HG03025 (cell line): Measurements from ENCODE around the gene GSTO2.

ENCODE experiments used
- ATAC-seq: cut with Tn5 transposase; IDR thresholded peaks from one replicate; pipeline ENCODE4 v1.9.1; 2021; ENCODE audit warnings: mild to moderate bottlenecking, moderate library complexity; ENCODE audit not compliant: unreplicated experiment, low FRiP score

Gene GSTO2

GRCh38 chr10:104323760-104324201 is 54.8 kb downstream of the GSTO2 start:
- ATAC-seq: no peak

DNA sequence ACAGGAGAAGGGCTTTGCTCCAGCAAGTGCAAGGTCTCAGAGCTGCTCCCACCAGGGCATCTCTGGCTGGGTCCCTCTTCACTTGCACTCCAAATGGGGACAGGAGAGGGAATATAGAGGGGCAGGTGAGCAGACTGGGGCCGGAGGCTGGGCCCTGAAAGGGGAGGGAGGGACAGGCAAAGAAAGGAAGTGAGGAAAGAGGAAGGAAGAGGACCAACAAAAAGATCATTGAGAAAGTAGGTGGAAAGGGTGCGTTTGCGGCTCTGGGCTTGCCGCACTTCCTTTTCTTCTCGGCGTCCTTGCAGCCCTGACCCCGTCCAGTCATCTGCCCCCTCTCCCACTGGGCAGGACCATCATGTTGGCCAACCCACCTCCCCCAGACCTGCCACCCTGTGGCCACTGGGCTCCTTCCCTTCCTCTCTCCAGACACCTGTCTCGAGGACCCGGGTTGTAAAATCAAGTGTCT is 55.3 kb downstream of the GSTO2 start:
- no peak for ATAC-seq

- no peak for ATAC-seq
Observed at GRCh38 chr10:104324931-104325330, 55.9 kb downstream of the GSTO2 start.

DNA sequence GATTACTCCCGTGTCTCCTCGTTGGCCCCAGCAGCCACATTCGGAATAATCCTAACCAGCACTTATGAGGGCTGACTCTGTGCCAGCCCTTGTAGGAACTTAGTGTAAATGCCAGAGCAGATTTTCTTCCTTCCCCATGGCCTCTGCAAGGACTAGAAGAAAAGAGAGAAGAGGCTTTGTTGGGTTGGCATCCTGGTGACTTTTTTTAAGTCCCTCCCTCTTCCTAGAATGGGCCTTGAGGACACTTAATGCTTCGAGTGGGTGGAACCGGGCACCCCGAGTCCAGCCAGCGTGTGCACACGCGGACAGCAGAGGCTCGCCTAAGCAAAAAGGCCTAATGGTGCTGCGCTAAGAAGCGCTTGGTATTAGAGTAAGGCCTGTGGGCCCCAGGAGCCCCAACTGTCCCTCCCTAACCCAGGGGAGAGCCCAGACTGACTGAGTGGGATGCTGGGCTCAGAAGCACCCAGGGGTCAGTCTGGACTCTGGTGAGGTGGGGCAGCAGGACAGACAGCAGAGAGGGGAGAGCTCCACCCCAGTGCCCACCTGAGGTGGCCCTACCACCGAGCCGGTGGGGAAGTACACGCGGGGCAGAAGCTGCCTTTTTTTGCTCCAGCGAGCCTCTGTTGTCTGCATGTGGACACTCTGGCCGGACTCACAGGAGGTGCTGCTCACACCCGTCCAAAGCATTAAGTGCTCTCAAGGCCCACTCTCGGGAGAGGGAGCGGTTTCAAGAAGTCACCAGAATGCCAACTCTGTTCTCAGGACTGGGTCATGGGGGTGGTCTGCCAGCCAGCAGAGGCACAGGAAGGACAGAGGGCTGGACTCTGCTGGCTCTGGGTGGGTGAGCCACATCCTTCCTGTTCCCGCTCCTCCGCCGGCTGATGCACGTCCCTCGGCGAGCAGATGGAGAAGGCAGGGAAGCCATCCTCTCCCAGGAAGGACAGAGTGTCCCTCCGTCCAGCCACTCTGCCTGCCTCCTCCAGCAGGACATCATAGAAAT is 56.8 kb downstream of the GSTO2 start:
- ATAC-seq: no peak

GRCh38 chr10:104326991-104327610 is 58.1 kb downstream of the GSTO2 start:
- ATAC-seq: no peak

DNA sequence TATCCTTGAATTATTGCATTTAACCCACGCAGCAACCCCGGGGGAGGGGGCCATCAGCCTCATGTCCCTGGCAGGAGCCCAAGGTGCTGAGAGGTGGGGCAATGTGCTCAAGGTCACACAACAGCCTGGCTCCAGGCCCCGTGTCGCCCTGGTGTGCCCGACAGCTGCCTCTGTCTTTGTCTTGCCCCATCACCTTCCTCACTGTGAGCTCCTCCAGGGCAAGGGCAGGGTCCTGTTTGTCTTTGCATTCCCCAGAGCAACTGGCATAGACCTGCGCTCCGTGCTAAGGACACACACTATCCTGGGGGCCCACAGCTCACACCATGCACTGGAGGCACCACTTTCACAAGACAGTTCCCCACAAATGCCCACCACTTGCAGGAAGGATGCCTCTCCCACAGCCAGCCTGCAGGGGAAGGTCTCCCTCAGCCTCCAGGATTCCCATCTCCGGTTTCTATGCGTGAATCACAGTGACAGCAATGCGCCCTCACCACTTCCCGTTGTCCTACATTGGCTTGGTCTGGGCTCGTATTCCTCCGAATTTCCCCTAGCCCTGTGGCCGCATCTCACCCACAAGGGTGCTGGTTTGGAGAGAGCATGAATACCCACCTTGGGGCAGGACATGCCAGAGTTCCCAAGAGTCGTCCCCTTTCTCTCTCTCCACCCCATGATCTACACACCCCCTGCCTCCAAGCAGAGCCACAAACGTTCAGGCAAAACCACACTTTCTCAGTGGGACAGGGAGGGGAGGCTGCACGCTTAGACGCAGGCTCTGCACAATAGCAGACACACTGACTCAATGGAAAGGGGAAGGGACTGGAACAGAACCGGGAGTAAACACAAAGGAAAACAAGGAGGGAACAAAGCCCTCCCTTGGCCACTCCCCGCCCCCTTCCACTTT is 59.0 kb downstream of the GSTO2 start:
- no peak for ATAC-seq

- ATAC-seq: no peak
Observed at GRCh38 chr10:104328646-104328895, 59.6 kb downstream of the GSTO2 start.

GRCh38 chr10:104328896-104329710 is 60.1 kb downstream of the GSTO2 start:
- ATAC-seq: no peak

DNA sequence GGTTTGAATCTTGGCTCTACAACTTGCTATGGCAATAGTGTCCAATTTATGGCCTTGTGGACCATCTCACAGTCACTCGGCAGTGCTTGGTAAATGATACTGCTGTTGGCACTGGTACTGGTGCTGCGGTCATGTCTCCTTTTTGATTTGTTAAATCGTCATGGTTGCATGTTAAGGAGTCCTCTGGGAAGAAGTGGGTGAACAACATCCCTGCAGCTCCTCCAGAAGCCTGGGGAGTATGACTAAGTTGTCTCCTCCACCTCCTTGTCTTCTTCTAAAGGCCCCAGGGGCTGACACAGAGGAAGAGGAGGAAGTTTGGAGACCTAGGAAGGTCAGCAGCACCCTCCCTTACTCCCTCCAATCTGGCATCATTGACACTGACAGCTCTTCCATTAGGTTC is 60.8 kb downstream of the GSTO2 start:
- no peak for ATAC-seq

- ATAC-seq: no peak
Observed at GRCh38 chr10:104330168-104331110, 61.5 kb downstream of the GSTO2 start.

DNA sequence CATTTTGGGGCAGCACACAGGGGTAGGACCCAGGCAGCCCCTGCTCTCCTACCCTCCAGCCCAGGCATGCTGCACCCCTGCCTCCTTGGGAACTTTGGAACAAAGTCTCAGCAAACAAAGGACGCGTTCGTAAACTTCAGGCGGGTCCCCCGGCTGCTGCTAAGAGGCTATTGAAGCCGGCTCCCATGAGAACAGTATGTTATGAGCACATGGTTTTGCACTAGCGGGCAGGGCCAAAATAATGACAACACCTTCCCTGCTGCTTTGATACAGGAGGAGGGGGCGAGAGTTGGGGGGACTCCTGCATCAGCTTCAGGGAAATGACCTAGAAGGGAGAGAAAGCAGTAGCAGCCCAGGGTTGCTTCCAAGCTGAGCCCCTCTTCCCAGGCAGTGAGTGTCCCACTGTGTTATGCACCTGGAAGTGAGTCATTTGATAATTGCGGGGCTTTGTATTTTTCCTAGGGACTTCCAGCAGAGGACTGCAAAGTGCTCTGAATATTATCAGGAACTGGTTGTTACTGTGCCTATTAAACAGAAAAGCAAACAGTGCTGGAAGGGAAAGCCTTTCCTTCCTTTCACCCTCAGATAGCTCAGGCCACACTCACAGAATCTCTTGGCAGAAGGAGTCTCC is 62.3 kb downstream of the GSTO2 start:
- no peak for ATAC-seq

DNA sequence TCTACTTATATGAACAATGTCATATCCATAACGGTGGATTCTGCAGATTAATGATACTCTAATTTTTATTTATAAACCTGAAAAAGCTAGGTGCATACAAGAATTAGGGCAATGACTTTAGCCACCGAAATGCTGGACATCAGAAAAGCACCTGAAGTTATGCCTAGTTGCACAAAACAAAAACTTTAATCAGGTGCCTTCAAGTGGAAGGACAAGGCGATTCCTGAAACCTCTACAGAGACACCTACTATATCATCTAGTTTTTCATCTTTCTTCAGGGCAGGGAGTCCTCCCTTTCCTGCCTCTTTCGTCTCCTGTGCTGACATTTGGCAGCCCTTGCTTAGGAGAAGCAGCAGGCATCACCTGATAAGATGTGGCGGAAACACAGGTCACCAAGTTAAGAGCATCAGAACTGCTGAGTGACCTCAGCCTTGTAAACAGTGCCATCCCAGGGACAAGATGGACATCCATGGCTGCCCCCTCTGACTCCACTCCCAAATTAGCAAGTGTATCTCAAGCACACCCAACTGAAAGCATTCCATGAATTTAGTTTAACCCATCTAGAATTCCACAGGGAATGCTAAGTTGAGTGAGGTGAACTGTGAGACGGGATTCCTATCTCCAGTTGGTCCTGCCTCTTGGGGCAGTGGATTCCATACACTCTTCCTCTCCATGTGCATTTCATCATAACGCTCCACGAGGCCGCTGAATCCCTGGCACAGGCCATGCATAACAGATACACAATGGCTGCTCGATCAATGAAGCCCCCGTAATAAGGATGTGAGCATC is 63.5 kb downstream of the GSTO2 start:
- no peak for ATAC-seq

DNA sequence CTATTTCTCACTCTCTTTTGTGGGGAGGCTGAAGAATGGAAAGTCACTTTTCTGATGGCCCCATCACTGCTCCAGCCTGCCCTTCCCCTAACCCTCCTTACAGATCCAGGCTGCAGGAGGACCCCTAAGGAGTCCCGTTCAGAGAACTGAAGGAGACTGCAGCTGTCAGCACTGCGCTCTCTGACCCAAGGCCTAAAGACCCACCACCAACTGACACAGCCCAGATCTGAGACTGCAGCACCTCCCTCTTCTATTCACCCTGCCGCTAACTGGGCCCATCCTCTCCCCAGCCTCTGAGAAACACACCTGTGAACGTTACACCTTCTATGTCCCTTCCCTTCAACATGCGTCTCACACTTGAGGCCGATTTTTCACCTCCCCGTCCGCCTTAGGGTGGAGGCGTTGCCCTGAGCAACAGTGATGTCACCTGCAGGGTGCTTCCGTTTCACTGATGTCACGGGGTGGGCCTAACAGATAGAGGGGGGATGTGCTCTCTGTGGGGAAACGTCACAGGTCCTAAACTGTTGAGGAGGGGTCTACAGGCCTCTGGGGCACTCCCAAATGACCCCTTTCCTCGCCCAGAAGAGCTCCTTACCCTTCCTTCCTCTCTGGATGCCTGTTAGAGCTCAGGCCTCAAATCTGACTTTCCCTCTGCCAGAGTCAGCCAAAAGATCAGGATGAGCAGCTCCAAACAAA is 64.2 kb downstream of the GSTO2 start:
- no peak for ATAC-seq

GRCh38 chr10:104333728-104334373 is 64.9 kb downstream of the GSTO2 start:
- no peak for ATAC-seq

- ATAC-seq: no peak
Observed at GRCh38 chr10:104334561-104334960, 65.6 kb downstream of the GSTO2 start.

GRCh38 chr10:104334965-104335650 is 66.1 kb downstream of the GSTO2 start:
- ATAC-seq: no peak
